Tibial nerve (tissue), 3 donors: ENCODE results near the gene SHC2.

Source experiments
- POLR2A ChIP-seq, 2 donors: fragments of 450-650 bp; IDR thresholded peaks; one replicate each; pipeline ENCODE4 v1.6.1; 2017; ENCODE audit warnings: antibody characterized with exemption in 2 of 2, mild to moderate bottlenecking in 2 of 2, moderate library complexity in 2 of 2
- TF ChIP-seq, protein P1 (sequence below), 5 experiments: fragments of 200-600 bp in 3 of 5; fragments of 450-650 bp in 2 of 5; sonication (generic) in 3 of 5; IDR thresholded peaks; one replicate each; pipeline ENCODE4 v1.5.1; 2016 to 2019; ENCODE audit warnings: antibody characterized with exemption in 5 of 5, mild to moderate bottlenecking in 3 of 5, moderate library complexity in 2 of 5

DNA sequence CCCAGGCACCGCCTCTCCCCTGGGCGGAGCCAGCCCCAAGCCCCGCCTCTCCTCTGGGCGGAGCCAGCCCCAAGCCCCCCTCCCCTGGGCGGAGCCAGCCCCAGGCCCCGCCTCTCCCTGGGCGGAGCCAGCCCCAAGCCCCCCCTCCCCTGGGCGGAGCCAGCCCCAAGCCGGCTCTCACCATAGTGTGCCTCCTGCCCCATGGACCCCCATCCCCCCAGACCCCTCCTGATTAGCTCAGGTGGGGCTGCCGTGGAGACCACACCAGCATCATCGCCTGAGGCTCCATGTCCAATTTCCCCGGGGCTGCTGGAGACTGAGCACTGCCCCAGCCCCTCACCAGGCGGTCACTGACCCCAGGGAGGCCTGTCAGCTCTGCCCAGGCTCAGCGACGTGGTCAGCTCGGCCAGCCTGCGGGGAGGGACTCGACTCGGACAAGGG is 31.3 kb upstream of the SHC2 start:
- no peak for TF ChIP-seq POLR2A (IDR thresholded peaks at IDR 0.05)
- TF ChIP-seq, protein P1, sequence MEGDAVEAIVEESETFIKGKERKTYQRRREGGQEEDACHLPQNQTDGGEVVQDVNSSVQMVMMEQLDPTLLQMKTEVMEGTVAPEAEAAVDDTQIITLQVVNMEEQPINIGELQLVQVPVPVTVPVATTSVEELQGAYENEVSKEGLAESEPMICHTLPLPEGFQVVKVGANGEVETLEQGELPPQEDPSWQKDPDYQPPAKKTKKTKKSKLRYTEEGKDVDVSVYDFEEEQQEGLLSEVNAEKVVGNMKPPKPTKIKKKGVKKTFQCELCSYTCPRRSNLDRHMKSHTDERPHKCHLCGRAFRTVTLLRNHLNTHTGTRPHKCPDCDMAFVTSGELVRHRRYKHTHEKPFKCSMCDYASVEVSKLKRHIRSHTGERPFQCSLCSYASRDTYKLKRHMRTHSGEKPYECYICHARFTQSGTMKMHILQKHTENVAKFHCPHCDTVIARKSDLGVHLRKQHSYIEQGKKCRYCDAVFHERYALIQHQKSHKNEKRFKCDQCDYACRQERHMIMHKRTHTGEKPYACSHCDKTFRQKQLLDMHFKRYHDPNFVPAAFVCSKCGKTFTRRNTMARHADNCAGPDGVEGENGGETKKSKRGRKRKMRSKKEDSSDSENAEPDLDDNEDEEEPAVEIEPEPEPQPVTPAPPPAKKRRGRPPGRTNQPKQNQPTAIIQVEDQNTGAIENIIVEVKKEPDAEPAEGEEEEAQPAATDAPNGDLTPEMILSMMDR (IDR thresholded peaks at IDR 0.05): no peak
